Iris pigment epithelial cell (primary cell): ENCODE results near the gene ABCG1.

Experiments
- DNase-seq: peaks from one replicate; pipeline ENCODE4 v3.0.0-alpha.2; 2011; ENCODE audit warnings: low read depth

ABCG1 gene

DNA sequence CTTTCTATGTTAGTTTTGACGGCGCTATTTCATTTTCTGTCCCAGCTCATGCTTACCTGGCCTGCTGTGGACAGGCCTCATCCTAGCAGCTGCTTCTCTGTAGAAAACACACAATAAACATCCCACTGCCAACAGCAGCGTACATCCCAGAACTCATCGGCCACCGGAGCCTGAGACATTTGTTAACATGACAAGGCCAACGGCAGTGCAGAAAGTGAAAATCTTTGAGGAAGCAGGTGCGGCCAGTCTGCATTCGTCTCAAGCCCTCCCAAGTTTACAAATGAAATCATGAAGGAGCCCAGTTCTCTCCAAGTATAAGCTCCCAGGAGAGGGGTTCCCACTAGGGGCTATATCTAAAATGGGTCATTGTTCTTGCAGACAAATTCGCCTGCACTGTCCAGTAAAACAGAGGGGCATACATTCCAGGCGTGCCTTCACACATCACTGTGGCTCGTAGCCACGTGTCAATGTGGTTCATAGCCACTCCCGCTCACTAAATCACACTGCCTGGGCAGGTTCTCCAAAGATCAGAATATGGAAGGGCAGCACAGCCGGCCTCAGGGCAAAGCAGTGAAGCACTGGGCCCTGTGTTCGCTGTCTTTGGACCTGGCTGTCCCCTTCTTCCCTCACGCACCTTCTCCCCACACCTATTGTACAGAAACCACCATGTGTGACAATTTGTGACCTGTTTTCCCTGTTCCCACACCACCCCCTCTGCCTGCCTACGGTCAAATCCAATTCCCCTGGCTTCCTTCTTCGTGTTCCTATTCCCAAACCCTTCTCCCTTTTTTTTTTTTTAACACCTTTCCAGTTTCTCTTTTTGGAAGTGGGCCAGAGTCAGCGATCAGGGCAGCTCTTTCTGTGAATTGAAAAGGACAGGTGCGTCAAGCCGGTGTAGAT, 27.0 kb upstream of the ABCG1 start:
- no peak for DNase-seq

DNA sequence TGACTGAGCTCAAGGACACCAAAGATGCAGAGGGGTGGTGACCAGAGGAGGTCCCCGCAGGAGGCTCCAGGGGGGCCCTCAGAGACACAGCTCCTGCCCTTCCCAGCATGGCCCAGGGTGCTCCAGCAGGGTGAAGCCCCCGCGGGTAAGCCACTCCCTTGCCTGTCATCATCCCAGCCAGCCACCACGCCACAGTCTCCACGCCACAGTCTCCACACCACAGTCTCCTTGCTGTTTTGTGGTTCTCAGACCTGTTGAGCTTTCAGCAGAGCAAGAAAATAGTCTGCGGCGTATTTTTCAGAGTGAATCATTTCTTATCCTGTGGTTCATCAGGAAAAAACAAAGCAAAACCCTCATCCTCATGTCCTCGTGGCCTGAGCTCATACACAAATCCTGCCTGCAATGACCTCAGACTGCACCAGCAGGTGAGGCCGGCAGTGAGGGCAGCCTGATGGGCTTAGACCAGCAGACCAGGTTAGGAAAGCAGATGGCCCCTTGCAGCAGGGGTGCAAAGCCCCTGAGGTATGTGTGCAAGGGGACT, 25.7 kb upstream of the ABCG1 start:
- peak; percentile 58 for DNase-seq

DNA sequence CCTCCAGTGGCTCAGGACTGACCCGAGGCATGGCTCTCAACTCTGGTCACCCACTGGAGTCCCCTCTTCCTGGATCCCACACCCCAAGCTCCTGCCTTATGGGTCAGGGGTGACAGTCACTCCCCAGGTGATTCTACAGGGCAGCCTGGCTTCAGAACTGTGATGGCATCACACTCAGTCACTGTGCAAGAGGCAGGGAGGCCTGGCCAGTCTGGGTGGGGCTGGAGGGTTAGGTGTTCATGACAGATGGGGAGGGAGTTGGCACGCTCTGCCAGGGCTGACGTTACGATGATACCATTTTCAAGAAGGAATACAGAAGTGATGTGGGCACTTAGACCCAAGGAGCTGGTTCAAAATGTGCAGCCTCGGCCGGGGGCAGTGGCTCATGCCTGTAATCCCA, 25.2 kb upstream of the ABCG1 start:
- DNase-seq = no peak

DNA sequence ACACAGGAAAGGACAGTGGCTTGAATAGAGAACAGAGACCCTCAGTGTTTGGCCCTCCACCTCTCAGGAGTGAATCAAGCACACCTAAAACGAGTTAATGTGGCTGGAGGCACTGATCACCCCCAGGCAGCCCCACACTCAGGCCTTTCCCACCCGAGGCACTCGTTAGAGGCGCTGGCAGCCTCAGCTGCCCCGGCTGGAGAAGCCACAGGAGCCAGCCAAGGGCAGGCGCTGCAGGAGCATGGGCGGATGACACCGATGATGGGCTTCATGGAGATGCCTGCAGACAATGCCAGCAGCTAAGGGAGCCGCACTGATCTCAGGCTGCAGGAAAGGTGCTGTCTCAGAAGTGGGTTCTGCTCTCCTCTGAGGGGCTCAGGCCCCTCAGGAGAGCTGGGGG, 24.1 kb upstream of the ABCG1 start:
- DNase-seq = no peak

DNA sequence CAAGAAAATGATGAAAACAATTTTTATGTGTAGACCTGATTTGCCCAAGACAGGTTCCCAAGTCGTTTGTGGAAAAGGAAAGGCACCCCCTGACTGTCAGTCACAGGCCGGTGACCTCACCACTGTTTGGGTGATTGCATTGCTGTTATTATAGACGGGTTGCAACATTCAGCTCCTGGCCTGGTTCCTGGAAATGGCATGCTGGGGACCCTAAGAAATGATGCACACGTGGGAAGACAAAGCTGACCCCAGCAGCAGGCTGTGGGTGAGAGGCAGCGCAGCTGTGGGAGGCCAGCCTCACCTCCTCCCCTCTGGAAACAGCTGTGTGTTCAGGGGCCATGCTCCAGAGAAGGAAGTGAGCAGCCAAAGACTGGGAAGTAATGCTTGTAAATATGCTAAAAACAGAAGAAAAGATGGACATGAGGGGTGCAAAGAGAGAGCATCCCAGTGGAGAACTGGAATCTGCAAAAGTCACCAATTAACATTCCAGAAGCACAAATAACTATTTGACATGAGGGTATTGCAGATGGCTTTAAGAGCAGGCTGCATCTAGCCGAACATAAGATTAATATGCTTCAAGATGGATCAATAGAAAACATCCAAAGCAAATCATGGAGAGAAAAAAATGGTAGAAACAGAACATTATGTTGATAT, 23.4 kb upstream of the ABCG1 start:
- peak; percentile 73 for DNase-seq

DNA sequence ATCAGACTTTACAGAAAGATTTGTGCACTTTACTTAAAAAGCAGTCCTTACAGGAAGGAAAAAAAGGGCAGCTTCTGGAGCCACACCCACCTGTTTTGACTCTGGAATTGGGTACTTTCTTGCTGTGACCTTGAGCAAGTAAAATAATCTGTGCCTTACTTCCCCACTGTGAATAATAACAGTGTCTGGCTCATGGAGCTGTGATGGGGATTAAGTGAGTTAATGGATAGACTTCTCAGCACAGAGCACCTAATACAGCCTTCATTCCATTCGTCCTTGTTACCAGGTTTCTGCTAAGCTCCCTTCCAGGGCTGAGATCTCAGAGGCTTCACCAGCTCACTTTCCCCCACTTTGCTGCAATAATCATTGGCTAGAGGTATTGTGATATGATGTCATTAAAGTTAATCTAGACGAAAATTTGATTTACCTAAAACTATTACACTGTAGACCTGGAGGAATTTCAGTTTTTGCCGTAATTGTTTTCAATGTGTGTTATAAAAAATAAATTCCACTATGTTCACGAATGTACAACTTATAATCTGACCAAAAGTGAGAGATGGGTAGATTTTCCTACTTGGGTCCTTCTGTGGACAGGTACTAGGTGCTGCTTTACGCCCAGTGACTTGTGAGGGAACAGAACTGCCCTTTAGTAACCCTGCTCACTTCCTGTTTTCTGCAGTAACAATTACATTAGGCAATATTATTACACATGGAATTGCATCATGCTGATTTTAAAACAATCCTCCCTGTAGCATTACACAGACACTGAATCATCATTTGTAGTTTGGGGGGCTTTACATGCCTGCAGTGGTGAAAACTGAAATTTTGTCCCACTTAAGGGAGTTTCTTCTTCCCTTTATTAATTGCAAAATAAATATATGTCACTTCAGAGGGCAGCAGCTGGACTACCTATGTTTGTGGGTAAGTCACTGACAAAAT, 19.7 kb upstream of the ABCG1 start:
- peak; percentile 85 for DNase-seq

DNA sequence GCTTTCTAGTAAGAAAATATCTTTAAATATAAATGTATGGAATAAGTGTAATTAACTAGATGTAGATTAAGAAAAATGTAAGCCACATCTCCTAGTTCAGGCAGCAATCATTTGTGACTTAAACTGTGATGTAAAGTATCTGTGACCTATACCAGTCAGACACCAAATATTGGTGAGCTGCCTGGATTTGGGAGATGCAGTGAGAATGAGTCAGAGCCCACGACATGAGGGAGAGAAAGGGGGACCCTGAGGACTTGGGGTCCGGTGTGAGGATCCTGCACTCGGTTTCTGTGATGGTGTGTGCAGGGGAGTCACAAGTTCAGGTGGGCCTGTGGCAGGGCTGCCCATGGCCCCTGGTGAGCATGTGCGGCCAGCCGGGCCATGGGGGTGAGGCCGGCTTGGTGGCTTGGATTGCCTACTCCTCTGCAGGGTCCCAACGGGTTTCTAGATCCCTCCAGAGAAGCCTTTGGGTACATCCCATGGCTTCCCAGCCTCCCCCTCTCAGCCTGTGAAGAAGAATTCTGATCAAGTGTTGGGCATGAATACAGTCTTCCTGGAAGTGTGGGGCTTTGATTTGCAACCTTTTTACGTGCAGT, 19.0 kb upstream of the ABCG1 start:
- peak; percentile 27 for DNase-seq

DNA sequence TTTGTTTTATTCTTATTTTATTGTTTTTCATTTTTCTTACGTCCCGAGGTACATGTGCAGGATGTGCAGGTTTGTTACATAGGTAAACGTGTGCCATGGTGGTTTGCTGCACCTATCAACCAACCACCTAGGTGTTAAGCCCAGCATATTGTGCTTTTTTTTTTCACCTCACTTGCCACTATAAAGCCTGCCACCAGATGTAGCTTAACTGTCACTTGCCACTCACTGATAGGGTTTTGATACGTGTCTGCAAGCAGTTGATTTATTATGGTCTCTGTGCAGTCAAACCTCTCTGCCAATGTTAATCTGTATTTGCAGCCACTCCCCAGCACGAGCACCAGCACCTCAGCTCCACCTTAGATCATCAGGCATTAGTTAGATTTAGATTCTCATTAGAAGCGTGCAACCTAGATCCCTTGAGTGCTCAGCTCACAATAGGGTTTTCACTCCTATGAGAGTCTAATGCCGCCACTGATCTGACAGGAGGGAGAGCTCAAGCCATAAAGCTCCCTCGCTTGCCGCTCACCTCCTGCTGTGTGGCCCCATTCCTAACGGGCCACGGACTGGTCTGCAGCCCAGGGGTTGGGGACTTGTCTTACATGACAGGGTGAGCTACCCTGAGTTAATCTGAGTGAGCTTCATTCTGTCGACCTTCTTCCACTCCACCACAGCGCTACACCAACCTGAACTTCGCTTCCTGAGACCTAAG, 17.9 kb upstream of the ABCG1 start:
- no peak for DNase-seq

DNA sequence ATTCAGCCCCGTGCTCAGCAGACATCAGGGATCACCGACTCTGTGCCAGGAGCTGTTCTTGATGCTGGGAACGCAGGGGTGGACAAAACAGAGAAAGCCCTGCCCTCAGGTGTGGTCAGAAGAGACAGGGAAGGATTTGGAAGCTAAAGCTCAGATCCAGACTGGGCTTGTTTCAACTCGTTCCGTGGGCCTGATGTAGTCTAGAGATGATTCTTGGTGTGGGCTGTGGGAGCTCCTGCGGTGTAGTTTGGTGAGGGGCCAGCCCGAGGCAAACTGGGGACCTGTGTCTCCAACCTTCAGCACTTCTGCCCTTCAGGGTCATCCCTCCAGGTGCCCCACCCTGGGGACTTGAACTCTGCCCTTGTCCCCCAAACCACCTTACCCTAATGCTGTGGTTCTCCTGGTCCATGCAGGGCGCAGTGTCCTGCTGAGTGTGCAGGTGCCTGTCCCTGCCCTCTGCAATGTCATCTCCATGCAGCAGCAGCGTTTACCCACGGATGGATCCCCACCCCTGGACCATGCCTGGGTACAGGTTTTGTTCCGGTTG, 17.3 kb upstream of the ABCG1 start:
- DNase-seq = no peak

DNA sequence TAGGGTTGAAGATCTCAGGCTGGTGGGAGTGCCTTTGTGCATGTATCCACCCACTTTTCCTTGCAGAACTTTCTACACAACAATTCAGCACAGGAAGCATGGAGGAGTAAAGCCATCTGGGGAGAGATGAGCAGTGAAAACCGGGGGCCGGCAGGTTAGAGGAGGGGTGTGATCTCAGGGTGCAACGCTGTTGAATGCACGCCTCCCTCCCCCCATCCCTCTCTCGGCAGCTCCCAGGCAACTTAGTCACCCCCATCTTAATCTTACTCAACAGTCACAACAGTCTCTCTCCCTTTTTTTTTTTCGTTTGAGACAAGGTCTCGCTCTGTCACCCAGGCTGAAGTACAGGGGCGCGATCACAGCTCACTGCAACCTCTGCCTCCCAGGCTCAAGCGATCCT, 16.6 kb upstream of the ABCG1 start:
- no peak for DNase-seq

DNA sequence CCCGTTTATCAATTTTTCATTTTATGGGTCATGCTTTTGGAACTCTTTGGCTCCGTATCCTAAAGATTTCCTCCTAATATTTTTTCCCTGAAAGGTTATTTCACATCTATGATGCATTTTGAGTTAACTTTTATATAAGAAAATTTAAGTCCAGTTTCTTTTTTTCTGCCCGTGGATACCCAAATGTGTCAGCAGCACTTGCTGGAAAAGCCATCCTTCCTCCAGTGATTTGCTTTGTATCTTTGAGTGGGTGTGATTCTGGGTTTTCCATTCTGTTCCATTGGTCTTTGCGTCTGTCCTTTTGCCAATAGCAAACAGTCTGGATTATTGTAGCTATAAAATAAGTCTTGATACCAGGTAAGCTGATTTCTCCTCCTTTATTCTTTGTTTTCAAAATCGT, 15.6 kb upstream of the ABCG1 start:
- no peak for DNase-seq

DNA sequence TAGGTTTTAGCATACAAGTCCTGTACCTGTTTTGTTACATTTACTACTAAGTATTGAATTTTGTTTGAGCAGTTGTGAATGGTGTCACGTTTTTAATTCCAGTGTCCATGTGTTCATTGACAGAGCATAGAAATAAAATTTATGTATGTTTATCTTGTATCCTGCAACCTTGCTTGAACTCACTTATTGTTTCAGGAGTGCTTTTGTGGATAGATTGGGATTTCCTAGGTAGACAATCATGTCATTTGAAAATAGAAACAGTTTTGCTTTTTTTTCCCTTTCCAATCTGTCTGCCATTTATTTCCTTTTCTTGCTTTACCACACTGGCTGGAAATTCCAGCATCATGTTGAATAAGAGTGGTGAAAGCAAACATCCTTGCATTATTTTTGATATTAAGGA, 15.0 kb upstream of the ABCG1 start:
- DNase-seq = no peak

DNA sequence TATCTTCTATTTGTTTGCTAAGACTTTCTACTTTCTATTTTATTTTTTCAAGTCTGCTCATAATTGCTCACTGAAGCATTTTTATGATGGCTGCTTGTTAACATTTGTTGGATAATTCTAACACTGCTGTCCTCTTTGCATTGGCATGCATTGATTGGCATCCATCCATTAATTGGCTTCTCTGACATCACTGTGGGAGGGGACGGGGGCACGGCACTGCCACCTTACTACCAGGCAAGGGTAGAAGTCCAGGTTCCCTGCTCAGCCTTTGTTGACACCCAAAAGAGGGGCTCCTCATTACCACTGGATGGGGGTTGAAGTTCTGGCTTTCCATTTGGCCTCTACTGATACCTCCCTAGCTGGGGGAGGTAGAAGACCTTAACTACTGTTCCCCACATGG, 11.5 kb upstream of the ABCG1 start:
- no peak for DNase-seq

DNA sequence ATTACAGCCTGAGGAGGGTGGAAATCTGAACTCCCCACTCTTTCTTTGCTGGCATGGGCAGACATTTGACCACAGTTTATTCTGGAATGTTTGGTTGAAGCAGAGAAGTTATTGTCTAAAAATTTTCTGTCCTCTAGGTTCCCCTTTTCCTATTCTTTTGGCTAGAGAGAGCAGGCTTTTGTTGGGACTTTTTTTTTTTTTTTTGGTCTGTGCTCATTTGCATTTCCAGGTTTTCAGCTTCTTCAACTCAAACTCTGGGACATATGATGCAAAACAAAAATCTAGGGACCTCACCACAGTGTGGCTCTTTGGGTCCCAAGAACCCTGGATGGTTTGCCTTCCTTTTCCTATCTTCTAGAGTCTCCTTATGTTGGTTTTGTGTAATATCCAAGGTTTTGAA, 10.9 kb upstream of the ABCG1 start:
- no peak for DNase-seq

DNA sequence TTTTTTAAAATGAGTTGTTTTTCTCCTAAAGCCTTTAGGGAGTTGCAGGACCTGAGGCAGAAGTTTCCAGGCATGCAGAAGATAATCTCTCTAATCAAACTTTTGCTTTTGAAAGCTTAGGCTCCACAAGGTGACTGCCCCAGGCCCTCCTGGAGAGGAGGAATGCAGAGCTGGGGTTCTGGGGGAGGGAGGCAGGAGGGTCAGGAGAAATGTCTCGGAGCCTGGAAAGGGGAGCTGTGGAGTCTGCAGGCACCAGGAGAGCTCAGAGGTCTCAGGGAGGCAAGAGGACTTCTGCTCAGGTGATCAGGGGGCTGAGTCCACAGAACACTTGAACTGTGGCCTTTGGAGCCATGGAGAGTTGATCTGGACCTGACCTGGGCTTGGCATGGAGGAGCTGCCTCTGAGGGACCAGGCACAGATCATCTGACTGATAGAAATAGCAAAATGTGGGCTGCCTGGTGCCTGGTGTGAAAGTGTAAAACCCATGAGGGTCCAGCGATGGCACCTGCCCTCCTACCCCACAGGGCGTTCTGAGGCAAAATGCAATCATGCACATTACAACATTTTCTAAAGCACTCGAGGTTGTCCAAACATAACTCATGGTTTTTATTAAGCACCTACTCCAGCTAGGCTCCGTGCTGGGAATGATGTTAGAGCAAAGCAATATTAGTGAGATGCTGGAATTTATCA, 10.0 kb upstream of the ABCG1 start:
- no peak for DNase-seq

DNA sequence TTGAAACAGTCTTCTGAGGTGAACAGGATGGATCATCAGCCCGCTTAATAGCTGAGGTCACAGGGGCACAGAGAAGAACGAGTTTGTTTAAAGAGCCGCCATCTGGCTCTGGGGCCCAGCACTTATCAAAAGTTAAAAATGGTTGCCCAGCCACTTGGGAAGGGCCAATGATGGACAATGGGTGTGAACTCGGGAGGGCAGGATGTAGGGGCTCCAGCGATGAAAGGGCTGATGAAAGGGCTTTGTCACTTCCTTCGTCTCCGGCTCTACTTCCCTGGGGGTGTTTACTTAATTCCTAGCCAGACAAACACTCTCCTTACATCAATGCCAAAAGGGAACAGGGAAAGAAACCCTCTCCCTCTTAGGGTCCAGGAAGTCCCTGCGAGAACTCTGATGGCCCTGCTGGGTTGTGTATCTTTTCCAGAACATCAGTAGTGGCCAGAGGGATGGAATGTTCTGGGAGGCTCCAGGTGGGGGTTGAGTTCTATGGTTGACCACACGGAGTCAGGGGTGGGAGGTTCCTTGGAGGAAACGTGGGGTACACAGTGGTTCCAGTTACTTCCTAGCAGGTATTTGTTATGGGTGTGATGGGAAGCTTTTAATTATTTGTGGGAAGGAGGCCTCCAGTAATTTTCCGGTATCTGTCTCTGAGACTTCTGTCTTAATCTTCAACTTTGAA, 9.0 kb upstream of the ABCG1 start:
- no peak for DNase-seq

DNA sequence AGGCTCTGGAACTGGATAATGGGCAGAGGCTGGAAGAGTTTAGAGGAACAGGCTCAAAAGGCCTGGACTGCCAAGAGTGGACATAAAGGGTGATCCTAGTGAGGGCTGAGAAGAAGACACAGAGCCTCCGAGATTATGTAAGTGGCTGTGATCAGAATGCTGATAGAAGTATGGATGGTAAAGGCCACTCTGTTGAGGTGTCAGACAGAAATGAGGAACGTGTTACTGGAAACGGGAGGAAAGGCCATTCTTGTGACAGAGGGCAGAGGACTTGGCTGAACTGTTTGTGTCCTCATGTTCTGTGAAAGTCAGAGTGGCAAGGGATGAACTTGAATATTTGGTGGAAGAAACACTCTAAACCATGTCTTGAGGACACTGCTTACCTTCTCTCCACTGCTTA, 6.7 kb upstream of the ABCG1 start:
- no peak for DNase-seq

DNA sequence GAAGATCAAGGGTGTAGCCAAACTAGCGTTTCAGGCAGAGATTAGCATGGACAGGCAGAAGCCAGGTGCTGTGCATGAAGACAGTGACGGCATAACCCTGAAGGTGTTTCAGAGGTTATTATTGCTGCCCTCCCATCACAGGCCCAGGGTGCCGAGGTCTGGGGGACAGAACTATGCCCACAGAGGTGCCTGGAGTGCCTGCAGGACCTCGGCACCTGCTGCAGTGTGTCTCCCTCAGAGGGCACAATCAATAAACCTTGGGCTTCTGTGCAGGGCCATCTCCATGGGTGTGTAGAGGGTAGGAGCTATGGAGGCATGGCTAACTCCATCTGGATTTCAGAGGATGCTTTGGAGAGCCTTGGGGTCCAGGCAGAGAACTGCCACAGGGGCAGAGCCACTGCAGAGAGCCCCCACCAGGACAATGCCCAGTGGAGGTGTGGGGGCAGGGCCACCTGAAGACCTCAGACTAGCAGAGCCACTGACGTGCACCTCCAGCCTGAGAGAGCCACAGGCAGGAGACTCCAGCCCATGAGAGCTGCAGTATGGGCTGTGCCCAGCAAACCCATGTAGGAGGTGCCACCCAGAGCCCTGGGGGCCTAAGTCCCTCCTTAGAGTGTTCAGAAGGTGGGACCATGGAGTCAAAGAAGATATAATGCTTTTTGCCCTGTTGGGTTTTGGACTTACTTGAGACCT, 5.7 kb upstream of the ABCG1 start:
- DNase-seq = no peak

DNA sequence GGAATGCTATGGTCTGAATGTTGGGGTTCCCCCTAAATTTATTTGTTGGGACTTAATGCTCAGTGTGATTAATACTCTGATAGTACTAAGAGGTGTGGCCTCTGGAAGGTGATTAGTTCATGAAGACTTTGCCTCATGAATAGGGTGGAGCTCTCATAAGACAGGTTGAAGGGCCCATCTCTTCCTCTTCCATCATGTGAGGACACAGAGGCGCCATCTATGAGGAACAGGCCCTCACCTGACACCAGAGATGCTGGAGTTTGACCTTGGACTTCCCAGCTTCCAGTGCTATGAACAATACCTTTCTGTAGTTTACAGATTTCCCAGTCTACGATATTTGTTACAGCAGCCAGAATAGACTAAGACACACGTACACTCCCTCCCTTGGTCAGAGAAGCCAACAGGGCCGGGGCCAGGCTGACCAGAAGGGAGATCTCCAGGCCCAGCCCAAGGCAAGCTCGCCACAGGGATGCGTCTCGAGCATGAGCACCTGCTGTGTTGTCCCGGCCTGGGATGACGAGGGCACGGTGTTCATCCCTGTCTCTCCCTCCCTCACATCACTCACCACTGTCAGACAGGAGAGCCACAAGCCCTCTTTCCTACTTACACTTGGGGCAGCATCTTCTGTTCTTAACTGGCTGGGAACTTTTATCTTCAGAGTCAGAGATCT, 4.7 kb upstream of the ABCG1 start:
- DNase-seq = no peak
